CD4-positive, alpha-beta T cell treated with Interferon alpha-2 for 1 hour (primary cell): Measurements from ENCODE around the gene H19.

ENCODE experiments used
- DNase-seq, 2 donors: peaks; one replicate each; pipeline ENCODE4 v3.0.0-alpha.2; 2020 to 2022

Gene H19

DNA sequence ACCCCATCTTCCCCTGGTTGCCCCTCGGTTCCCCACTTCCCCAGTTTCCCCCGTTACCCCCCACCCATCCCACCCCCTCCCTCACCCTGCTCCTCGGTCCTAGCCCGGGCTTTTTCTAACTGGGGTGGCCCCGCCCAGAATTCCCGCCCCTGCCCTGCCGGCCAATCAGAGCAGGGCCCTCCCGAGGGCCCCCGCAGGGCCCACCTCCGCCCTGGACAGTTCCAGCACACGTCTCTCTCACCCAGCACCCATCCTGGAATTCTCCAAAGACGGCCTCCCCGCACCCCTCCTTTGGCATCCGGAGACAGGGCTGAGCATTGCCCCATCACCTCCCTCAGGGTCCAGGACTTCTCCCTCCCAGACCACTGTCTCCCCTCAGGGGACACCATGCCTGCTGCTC is at the start of gene H19:
TSS of gene H19 (minus strand) at position 88 of the 400 bp plus-strand sequence.
- DNase-seq: no peak

DNA sequence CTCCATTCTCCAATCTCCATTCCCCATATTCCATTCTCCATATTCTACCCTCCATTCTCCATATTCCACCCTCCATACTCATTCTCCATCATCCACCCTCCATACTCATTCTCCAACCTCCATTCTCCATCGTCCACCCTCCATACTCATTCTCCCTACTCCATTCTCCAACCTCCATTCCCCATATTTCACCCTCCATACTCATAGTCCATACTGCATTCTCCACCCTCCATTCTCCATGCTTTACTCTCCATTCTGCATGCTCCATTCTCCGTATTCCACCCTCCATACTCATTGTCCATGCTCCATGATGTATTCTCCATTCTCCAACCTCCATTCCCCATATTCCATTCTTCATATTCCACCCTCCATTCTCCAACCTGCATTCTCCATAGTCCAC is 44.3 kb upstream of the H19 start:
- DNase-seq: no peak

DNA sequence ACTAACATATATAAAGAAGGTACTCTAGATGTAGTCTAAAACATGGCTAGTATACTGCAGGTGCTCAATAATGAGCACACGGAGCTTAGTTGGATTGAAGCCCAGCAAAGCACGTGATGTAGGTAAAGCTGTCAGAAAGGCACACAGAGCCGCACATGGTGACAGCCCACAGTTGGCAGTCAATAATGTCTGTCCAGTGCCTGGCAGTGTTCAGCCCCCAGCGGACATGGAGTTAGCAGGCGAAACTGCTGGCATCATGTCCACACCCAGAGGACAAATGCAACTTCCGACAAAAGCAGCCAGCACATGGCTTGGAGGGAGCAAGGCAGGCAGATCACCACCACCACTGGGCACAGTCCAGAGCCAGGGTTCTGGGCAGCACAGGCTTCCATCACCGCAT is 43.5 kb upstream of the H19 start:
- DNase-seq: no peak

DNA sequence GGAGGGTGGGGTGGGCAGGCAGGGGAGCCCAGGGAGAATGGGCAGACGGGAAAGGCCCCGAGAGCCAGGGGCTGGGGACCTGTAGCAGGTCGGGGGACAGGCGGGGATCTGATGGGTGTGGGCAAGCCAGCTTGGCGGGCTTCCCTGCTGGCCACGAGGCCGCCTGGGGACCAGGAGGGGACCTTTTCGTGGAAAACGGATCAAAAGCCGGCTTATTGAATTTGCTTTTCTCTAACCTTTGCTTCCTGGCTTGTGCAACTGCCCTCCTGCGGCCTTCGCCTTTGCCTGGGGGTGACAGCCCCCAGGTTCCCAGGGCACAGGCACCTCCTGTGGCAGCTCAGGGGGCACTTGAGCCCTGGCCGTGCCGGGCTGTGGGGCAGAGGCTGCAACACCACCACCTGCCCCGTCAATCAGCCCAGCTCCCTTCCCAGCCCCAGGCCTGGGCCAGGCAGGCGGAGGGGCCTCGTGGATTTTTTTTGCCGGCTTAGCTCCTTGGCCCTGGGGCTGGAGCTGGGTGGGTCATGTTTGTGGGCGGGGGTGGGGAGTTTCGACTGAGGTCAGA is 41.6 kb upstream of the H19 start:
- DNase-seq: no peak

DNA sequence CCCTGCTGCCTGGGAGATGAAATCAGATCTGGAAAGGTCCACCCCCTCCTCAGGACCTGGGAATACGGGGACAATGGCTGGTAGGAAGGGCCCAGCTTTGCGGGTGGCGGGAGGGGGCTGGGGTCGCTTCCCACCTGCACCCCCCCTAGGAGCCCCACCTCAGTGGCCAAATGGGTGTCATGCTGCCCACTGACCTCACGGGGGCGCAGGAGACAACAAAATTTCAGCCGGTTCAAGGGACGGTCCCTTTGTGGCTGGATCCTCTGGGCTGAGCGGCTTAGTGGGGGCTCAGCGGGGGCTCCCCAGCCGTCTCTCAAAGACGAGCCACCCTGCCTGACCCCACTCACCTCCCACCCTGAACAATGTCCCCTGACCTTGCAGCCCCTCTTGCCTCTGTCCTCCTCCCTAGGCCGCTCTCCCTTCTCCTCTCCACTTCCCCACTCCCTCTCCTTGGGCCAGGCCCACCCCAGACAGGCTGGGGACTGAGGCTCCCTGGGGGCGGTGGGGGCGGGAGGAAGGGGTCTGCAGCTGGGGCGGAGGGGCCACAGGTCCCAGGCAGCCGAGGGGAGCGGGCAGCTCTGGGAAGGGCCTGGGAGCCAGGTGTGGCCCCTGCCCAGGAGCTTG is 39.3 kb upstream of the H19 start:
- DNase-seq: no peak

DNA sequence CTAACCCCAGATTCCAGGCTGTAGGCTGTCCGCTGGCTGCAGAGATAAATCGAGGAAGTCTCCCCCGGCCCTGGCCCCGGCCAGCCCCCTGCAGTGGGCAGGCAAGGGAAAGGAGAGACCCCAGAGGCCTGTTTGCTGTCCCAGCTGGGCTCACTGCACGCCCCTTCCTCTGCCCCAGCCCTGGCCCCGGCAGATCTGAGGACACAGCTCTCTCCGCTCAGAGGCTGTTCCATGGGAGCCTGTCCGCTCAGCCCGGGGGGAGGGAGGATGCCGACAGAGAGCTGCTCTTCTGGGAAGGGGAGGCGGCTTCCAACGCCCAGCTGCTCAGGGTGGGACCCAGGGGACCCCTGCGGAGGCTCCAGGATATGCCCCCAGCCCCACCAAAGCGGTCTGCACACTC is 37.7 kb upstream of the H19 start:
- DNase-seq: no peak

- no peak for DNase-seq
These were observed 33.4 kb upstream of the H19 start for GRCh38 chr11:2031058-2031457.

DNA sequence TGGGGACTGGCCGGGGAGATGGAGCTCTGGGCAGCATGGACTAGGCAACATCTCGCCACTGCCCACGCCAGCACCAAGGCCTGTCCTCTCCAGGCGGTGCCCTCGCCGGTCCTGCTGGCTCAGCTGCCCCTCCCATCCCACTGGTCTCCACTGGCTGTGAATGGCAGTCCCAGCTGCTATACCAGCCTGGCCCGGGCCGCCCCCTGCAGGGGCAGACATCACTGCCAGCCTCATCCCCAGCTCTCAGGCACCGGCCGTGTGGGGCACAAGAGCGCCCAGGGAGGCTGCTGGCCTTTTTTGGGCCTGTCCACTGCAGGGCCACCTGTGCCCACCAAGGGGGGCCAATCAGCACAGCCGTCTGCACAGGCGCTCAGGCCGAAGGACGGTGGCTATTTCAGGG is 30.1 kb upstream of the H19 start:
- no peak for DNase-seq

DNA sequence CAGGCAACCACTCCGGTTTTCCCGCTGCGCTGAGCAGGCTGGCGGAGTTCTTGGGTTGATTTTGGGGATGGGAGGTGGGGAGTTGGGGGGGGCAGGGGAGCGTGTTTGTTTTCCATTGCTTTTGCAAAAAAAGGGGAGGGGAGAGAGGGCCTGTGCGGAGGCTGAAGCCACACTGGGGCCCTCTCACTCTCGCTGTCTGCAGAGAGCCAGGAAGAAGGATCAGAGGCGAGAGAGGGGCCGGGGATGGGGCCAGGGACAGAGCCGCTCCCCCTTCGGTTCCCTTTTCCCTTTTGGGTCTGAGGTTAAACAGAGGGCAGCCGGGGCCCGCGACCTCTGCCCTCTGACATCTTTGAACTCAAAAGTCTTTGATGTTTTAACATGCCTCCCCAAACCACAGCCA is 17.4 kb upstream of the H19 start:
- DNase-seq: no peak

GRCh38 chr11:2012440-2012839 is 14.8 kb upstream of the H19 start:
- DNase-seq: no peak

DNA sequence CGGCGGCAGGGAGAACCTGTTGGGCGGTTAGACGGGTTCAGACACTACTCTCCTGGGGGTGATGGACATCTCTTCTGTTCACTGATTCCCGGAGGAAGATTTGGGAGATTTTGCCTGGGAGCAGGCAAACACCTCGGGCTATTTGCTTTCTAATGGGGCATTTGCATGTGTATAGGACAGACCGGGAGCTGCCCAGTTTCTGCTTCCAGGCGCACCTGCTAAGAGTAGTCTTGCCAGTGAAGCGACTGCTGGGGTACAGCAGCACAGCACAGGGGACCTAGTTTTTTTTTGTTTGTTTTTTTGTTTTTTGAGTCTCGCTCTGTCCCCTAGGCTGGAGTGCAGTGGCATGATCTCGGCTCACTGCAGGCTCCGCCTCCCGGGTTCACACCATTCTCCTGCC is 6.8 kb upstream of the H19 start:
- no peak for DNase-seq

DNA sequence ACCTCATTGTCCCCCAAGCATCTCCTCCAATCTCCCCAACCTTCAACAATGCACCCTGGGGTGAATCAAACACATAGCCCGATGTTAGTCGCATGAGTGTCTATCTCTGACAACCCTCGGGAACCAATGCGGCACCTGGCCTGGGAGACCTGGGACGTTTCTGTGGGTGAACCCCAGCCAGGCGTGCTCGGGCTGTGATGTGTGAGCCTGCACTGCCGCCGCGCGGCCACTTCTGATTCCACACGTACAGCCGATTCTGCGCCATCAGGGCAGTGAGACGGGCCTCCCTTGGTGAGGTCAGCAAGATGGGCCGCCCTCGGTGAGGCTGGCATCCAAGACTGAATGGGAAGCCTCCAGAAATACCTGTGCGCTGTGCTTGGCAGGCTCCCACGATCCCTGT is 5.2 kb upstream of the H19 start:
- no peak for DNase-seq

- DNase-seq: no peak
These were observed 4.6 kb upstream of the H19 start for GRCh38 chr11:2002042-2002776.

DNA sequence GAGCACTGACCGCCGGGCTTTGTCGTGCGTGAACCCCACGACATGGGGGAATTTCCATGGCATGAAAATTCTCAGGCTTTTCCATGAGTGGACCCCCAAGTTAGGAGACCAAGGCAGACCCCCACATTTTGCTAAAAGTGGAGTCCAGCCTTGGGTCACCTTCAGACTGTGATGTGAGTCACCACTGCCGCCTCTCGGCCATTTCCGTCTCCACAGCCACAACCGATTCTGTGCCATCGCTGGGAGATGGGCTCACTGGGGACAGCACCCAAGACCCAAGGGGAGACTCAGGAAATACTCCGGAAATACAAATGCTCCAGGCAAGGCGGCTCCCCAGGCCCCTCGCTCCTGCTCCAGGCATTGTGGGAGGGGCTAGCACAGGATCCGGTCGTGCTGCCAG is 1.2 kb upstream of the H19 start:
- no peak for DNase-seq

DNA sequence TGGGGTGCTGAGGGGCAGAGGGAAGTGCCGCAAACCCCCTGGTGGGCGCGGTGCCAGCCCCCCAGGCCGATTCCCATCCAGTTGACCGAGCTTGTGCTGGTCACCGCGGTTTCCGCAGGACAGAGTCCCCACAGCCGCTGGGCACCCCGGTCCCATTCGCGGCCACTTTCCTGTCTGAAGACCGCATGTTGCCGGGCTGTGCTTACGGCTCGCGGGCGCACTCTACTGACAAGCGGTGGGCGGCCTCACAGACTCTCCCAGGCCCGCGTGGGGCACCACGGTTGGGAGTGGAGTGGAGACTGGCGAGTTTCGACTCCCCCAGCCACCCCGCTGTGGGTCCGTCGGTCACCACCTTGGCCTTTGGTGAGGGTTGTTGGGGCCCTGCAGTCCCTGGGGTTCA is 648 bp upstream of the H19 start:
- no peak for DNase-seq

GRCh38 chr11:1994121-1994520 is 3.5 kb downstream of the H19 start:
- no peak for DNase-seq

DNA sequence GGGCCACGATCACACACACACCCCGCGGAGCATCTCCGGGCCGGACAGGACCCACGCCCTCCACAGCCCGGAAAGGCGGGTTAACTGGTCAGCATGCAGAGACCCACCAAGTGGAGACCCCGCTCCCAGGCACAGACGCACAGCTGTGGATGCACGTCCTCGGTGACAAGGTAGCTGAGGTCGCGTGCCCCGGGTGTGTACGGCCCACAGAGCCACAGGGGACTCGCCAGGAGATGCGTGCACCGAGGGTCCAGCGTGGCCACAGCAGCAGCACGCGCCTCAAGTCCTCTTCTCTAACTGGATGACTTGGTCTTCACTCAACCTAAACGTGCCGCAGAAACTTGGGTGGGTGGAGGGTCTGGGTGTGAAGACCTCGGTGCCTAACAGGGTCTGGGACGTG is 5.5 kb downstream of the H19 start:
- DNase-seq: no peak

DNA sequence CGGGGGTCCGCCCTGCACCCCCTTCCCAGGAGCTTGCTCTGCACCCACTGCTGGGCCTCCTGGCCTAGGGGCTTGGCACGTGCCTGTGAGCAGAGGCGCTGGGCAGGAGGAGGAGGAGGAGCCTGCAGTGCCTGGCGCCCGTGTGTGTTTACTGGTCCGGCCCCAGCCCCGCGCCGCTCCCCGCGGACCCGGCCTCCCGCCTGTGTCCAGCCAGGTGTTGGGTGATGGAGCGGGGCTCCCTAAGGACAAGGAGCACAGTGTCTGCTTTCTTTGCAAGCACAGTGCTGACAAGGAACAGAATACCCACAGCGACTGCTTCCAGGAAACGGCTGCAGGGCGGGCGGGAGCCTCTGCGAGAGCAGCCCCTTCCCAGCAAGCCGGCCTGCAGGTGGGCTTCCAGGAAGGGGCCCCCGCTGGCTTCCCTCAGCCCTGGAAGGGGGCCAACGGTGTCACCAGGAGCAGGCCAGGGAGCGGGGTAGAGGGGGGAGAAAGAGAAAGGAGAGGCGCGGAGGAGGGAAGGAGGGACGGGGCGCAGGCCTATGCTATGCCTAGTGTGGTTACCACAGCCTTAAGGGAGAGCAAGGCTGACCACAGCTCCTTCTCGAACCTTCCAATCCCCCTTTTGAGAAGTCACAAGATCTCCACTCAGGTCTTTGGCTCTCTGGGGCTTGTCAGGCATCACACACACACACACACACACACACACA is 6.6 kb downstream of the H19 start:
- DNase-seq: no peak

DNA sequence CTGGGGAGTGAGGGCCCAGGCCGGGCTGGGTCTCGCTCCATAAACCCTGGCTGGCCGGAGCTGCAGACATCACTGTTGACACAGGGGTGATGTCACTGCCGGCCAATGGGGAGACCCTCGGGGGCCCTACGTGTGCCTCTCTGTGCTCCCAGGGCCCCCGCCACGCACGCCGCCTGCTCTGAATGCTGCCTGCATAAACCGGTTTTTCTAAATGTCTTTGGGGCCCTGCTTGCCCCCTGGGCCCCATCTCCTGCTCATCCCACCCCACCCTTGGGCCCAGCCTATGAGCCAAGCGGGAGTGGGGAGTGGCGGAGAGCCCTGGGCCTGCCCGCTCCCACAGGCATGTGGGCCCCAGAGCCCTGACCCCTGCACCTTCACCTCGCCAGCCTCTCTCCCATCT is 7.7 kb downstream of the H19 start:
- no peak for DNase-seq

- DNase-seq: no peak
These were observed 8.8 kb downstream of the H19 start for GRCh38 chr11:1988667-1989317.

DNA sequence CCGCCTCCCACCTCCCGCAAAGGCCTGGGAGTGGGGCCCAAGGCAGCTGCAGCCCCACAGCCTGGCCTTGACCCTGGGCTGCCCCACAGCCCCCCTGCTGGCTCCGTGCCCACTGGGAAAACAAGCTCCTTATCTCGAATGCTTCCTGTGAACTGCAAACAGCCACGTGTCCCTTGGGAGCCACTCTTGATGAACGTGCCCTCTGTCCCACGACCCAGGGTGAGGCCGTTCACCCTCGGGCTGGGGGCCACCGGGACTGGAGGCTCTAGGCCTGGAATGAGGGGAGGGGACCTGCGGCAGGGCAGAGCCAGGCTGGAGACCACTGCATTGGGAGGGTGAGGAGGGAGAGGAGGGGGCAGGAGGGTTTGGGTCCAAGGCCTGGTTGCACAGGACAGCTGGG is 9.5 kb downstream of the H19 start:
- DNase-seq: no peak

DNA sequence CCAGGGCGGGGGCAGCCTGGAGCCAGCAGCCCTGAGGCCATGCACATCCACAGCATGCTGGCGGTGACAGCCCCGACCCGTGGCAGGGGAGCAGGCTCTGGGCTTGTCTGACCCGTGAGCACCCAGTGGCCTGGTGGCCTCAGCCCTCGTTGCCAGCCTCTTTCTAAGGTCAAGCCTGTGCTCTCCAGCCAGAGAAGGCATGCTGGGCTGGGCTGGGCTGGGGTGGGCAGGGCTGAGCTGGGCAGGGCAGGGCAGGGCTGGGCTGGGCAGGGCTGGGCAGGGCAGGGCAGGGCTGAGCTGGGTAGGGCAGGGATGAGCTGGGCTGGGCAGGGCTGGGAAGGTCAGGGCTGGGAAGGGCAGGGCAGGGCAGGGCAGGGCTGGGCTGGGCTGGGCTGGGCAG is 10.6 kb downstream of the H19 start:
- no peak for DNase-seq

DNA sequence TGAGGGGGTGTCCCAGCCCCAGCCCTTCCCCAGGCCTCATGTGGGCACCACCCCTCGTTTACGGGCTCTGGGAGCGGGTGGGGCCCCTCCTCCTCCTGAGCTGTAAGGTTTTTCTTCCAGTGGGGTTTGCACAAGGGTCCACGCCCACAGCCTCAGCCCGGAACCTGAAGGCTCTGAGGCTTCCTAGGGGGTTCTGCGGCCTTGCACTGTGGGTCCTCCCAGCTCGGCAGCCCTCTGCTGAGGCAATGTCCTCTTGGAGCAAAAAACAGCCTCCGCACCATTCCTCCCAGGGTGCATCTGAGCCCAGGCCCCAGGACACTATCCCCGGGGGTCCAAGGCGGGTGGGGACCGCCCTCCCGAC is 14.1 kb downstream of the H19 start:
- no peak for DNase-seq
